Measurements from ENCODE around the gene FEZ2.

Gene FEZ2

DNA sequence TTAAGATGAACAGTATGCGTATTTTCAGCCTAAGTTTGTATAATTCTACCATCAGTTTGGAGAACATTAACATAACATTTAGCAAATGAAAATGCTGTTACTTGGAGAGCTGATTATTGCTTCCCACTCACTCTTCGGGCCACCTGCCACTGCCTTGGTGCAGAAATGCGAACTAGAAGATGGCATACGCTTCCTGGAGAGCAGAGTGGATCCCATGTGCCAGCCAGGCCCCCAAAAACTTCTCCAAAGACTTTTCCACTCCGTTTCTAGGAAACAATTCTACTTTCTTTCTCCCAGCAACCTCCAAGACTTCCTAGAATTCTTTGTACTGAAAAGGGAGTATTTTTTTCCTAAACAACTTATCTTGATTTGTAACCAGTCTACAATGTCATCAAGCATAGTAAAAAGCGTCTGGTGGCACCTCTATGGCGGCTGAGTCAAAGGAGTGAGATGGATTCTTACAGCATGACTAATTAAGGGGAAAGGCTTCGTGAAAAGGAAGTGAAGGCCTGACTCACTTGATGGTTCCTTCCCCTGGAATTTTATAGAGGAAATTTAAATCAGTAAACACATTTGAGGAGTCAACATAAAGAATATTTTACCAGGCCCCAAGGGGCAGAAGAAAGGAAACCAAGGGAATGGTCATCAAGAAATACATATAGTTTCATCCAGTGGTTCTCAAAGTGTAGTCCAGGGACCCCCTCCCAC lies 36.6 kb downstream of the FEZ2 start:
- DNase-seq (ENCODE audit: low read depth in 2 of 2): no peak

DNA sequence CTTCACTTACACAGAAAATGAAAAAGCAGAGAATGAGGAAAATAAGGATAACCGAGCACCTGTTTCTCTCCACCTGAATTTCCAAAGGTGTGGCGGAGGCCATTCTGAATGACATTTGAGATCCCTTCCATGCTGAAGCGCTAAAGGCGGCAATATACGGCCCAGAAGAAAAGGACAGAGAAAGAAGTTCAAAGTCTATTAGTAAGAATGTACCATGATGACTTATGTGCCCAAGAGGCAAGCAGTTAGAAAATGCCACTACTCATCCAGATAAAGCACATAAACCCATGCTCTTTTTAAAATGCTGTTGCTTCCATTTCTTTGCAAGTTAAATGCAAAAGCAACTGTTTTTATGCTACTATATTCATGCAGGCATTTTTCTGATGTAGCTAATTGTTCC lies 37.2 kb downstream of the FEZ2 start:
- DNase-seq (ENCODE audit: low read depth in 2 of 2): no peak

DNA sequence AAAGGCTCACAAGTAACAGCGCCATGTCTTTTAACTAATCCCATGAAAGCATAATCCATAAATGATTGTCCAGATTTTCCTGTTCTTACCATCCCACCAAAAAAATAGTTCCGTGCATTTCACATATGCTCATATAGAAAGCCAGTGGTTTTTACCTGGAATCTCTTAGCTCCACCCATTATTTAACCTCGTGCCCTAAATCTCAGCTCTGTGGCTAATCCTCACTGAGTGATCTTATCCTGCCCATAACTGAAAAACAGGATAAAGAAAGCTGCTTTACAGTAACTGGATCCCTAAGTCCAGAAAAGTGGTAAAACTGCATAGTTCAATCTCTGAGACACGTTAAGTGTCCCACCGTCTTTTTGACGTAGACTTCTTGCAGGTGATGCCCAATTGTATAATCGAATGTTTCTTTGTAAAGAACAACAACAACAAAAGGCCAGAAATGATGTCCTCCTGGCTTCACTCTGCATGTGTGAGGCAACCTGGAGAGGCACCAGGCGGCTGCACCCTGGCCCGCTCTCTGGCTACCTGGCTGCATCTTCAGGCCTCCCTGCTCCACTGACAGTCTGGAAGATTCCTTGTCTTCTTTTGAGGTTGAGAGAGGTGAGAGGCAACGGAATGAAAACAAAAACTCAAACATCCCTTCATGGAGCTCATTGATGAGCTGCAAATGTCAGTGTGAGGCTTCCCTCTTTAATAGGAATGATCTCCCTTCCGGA lies 38.6 kb downstream of the FEZ2 start:
- no peak for DNase-seq (ENCODE audit: low read depth in 2 of 2)

DNA sequence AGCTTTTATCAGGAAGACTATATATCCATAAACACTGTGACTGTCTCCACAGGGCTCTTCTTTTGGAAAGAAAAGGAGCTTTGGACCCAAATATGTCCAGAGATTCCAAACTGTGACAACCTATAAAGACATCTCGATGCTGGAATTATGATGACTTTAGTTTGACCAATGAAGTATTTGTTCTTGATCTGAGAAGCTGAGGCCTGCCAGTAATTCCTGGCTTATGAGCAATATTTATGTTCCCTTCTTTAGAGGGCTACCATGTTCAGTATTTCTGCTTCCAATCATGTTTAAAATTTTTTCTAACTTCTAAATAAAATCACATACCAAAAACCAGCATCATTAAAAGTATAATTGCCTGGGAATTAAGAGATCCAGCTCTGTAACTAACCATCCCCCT lies 41.1 kb downstream of the FEZ2 start:
- DNase-seq (ENCODE audit: low read depth in 2 of 2): no peak

DNA sequence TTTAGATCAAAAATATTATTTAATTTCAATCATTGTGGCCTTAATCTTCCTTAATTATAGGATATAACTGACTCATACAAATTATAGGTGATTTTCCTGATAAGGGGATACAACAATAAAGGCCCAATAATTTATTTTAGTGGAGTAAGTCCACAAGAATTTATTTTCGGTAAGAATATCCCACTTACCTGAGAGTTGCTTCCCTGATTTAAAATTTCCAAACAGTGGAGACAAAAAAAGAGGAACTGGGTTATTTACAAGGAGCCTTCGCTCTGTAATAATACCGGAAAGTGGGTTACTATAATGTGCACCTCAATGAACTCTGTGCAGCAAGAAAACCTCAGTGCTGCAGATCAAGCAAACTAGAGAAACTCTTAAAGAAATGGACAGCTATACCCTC lies 42.2 kb downstream of the FEZ2 start:
- DNase-seq (ENCODE audit: low read depth in 2 of 2): no peak

DNA sequence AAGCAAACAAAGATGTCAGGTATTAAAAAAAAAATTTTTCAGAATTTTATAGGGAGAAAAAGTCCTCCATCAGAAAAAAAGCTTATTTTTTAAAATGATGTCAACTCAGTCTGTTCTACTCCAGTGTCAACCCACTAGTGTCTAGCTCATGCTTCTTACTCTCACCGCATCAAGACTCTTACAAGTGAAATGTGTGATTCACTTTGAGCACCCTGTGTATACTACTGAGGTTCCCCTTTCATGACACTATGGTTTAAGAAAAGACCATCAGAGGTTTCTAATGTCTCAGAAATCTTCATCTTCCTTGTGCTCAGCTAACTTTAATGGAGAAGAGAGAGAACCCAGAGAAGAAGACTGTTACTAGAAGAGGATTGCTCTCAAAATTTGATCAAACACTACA lies 43.4 kb downstream of the FEZ2 start:
- DNase-seq (ENCODE audit: low read depth in 2 of 2): no peak

DNA sequence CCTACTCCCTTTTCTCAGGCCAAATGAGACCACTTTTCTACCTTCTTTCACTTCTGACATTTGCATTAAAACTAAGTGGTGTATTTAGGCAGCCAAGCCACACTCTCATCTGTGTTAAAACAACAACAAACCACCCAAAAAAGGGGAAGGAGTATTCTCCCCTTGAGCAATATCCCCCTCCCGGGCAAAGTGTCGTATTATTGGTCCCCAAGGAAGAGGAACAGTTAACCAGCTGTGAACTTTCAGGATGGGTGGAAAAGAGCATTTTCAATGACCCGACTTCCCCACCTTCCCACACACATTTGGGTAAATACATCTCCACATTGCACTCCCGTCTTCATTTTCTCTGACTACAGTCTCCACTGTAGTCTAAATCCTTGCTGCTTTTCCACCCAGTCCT lies 44.3 kb downstream of the FEZ2 start:
- DNase-seq (ENCODE audit: low read depth in 2 of 2): no peak

DNA sequence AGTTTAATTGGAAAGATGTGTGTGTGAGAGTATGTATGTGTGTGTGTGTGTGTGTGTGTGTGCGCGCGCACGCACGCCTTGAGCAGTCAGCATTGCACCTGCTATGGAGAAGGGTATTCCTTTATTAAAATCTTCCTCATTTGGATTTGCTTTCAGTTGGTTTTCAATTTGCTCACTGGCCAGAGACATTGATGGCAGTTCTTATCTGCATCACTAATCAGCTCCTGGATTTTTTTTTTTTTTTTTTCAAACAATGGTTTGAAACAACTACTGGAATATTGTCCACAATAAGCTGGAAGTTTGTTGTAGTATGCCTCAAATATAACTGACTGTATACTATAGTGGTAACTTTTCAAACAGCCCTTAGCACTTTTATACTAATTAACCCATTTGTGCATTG lies 48.0 kb downstream of the FEZ2 start:
- DNase-seq (ENCODE audit: low read depth in 2 of 2): no peak

DNA sequence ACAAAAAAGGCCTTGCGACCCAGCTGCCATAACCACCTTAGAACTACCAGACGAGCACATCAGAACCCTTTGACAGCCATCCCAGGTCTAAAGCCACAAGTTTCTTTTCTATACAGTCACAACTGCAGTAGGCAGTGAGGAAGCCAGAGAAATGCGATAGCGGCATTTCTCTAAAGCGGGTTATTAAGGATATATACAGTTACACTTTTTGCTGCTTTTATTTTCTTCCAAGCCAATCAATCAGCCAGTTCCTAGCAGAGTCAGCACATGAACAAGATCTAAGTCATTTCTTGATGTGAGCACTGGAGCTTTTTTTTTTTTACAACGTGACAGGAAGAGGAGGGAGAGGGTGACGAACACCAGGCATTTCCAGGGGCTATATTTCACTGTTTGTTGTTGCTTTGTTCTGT lies 48.8 kb downstream of the FEZ2 start:
- DNase-seq (ENCODE audit: low read depth in 2 of 2): no peak

DNA sequence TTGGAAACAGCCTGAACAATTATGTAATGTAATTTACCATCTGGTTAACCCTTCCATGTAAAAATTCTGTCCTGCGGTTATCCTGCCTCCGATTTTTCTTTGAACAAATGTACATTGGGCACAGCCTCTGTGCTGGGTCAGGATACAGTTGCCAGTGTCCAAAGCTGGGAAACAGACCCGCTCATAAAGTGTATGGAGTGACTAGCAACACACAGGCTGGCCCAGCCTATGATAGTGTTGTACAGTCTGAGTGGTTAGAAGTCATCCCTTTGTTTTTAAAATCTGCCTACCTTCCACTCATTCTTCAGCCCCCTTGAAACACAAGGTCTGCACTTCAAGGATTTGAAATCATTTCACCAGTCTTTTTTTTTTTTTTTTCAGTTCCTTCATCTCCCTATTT lies 50.1 kb downstream of the FEZ2 start:
- DNase-seq (ENCODE audit: low read depth in 2 of 2): no peak

DNA sequence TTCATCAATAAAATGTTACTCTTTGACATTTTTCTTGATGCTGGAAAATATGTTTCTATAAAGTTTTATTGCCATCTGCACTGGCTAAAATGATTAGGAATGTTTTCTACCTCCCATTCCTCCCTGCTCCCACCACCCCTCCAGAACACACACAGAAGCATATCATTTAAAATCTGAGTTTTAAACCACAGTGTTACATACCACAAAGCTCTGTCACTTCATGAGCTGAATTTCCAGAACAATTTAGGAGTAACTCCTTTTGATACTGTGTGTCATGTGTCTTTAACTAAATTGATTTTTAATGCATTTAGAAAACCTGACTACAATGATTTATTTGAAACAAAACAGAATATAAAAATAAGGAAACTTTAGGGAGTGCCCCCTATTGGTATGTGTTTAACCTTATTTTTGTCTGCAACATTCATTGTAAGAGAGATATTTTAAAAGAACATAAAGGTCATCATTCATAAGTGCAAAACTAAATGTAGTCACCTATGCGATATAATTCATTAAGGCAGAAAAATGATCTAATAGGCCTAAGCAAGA lies 52.0 kb downstream of the FEZ2 start:
- no peak for DNase-seq (ENCODE audit: low read depth in 2 of 2)

DNA sequence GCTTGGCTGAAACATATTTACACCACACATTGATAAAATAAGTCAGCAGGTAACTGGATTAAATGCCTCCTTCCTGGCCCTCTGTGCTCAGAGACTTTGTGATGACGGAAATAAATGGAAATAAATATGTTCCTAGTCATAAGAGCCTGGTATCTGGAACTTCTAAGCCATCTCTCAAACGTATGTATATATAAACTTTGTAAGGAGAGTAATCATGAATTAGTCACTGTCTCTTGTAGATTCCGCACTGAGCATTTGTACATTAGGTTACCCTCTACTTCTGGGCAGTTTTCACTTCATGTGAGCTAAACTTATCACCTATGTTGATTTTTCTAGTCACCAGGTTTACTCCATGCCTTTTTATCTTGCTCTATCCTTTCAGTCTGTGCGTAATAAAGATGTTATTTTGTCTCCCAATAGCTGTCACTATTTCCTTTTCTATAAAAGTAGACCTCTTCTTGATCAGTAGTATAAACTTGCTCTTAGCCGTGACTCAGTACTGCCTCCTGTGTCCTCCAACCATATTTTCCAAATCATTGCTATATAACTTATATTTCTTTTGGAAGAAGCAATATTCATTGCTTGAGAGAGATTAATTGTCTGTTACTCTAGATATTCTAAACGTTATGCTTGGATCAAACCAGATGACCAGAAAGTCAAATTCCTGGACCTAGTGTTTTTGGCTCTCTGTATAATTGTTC lies 53.2 kb downstream of the FEZ2 start:
- DNase-seq (ENCODE audit: low read depth in 2 of 2): no peak

DNA sequence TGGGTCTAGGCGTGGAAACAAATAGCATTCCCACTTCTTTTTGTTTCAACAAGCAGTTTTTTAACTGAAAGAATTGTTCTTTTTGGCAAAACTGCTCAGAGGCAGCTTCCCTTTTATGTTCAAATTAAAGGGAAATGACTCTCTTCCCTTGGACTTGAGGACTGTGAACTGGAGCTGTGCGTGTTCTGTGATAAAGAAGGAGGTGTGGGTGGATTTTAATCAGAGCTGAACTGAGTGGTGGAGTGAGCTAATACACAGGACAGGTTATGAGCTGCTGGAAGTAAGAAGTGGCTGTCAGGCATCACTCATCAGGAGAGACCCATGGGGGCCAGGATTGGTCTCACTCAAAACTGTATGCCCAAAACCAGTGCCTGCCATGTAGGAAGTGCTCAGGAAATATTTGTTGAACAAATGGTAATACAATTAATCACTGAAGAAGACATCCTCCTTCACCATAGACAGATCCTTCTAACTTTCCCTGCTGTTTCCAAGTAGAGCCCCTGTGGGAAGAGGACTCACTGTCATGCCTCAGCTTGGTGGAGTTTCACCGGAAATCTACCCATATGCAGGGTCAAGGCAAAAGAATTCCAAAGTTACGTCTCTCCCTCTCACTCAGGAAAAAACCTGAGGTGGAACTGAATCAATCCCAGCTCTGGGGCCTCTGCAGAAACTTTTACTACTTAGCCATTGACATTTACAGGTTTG lies 55.9 kb downstream of the FEZ2 start:
- DNase-seq (ENCODE audit: low read depth in 2 of 2): no peak

DNA sequence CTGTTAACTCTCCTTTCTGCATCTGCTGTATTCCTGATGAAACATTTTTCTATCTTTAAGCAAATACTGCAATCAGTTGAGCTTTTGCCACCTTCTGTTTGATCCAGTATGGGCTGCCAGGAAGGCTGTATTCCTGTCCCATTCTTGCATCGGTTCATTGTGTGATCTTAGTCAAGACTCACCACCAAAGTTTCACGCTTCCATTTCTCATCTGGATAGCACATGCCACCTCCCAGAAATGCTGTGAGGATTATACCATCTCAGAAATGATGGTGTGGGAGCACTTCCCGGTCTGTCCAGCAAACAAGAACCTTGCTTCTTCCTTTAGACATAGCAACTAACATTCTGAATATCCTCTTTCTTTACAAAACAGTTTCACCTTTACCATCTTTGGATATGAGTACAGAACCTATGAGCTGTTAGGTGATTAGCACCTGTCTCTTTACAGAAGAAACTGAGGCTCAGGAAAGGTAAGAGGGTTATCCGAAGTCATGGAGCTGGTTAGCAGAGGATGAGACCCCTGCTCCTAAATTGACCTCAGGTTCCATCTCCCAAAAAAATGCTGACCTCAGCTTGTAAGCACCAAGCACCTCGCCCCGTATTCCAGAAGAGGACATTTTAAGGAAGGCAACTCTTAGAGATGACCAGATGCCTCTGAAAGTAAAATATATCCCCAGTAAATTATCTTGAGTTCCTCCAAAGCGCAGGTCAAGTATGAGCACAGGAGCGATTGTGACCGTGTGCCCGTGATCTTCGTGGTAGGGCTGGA lies 56.8 kb downstream of the FEZ2 start:
- DNase-seq (ENCODE audit: low read depth in 2 of 2): no peak

DNA sequence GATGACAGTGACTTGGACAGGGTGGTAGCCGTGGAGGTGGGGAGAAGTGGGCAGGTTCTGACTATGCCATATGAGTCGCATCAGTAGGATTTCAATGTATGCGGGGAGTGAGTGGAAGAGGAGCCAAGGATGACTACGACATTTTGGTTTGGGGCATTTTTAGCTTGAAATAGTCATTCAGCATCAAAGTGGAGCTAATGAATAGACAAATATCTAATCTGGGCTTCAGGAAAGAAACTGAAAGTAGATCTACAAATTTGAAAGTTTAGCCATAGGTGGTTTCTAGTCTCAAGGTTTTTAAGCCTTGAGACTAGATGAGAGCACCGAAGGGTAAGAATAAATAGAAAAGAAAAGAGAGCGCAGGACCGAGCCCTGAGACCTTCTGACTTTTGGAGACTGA lies 58.3 kb downstream of the FEZ2 start:
- no peak for DNase-seq (ENCODE audit: low read depth in 2 of 2)

DNA sequence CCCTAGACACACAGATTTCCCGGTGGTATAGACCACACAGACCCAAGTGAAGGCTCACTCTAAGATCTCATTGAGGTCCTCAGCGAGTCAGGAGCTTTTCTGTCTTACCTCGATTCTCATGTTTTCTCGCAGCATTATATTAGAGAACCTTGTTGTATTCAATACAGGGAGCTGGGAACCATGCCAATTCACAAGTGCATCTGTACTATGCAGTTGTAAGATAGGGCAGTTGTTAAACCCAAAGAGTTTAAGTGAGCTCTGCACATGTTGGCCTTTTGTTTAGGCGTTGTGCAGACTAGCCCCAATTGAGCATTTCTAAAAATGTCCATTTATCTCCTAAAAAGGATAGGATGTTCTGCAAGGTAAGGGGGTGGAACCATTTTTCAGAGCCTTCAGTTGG lies 59.6 kb downstream of the FEZ2 start:
- DNase-seq (ENCODE audit: low read depth in 2 of 2): no peak

DNA sequence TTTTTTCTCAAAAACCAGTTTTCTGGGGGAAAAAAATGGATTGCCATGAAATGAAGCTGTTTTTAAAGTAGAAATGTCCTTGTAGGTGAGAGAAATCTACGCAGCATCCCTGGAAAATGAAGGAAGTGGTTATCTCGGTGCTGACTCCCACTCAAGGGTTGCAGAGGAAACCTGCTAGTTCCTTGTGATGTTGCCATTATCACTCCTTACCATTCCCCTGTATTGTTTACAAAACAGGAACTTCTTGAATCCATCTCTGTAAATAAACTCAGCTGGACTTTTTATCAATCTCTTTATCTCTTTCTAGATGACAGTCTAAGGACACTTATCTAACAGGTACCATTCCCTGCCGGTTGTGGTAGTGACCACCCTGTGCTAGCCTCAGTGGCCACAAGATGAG lies 61.2 kb downstream of the FEZ2 start:
- DNase-seq (ENCODE audit: low read depth in 2 of 2): no peak

DNA sequence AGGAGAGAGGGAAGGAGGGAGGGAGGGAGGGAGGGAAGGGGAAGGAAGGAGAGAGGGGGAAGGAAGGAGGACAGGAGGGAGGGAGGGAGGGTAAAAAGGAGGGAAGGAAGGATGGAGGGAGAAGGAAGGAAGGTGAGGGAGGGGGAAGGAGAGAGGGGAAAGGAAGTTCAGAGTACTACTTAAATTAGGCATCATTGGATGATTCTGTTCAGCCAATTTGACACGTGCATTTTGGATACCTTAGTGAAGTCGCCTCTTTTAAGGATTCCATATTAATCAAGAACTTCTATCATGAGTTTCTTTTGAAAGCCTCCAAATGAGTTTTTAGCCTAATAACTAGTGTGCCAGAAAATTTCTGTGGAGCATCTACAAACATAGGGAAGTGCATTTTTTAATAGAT lies 62.9 kb downstream of the FEZ2 start:
- no peak for DNase-seq (ENCODE audit: low read depth in 2 of 2)

DNA sequence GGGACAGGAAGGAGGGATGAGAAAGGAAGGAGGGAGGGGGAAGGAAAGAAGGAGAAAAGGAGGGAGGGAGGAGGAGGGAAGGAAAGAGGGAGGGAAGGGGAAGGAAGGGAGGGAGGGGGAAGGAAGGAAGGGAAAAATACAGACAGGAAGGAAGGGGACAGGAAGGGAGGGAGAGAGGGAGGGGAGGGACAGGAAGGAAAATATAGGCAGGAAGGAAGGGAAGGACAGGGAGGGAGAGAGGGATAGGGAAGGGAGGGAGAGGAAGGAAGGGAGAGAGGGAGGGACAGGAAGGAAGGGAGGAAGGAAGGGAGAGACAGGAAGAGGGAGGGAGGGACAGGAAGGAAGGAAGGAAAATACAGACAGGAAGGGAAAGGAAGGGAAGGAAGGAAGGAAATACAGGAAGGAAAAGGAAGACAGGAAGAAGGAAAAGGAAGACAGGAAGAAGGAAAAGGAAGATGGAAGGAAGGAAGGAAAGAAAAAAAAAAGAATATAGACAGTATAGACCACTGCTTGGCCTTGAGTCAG lies 63.6 kb downstream of the FEZ2 start:
- no peak for DNase-seq (ENCODE audit: low read depth in 2 of 2)

DNA sequence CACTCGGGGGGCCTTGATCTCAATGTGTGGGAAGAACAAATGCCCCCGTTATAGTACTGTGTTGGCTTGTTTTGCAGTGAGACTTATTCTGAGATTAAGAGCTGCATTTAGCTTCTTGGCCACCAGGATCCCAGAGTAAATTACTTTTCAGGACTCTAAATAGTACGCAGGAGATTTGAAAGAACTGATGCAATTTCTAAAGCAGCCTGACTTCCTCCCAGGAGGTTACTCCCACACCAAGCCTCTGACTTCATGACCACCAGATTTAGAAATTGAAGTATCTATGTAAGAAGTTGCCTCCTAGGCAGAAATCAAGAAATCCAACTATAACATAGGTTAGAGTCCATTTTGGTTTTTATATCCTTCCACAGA lies 67.0 kb downstream of the FEZ2 start:
- no peak for DNase-seq (ENCODE audit: low read depth in 2 of 2)
